GM19463 (cell line): ENCODE results near the gene SPACA4.
"Not testable (repeated sequence)": the region's sequence is repeated elsewhere in the genome, so short reads cannot be mapped to it uniquely, and the experiment has no call there.

Source experiments
- ATAC-seq: cut with Tn5 transposase; IDR thresholded peaks from one replicate; pipeline ENCODE4 v1.9.1; 2021; ENCODE audit warnings: mild to moderate bottlenecking, moderate library complexity; ENCODE audit not compliant: unreplicated experiment

The SPACA4 gene, protein sequence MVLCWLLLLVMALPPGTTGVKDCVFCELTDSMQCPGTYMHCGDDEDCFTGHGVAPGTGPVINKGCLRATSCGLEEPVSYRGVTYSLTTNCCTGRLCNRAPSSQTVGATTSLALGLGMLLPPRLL

DNA sequence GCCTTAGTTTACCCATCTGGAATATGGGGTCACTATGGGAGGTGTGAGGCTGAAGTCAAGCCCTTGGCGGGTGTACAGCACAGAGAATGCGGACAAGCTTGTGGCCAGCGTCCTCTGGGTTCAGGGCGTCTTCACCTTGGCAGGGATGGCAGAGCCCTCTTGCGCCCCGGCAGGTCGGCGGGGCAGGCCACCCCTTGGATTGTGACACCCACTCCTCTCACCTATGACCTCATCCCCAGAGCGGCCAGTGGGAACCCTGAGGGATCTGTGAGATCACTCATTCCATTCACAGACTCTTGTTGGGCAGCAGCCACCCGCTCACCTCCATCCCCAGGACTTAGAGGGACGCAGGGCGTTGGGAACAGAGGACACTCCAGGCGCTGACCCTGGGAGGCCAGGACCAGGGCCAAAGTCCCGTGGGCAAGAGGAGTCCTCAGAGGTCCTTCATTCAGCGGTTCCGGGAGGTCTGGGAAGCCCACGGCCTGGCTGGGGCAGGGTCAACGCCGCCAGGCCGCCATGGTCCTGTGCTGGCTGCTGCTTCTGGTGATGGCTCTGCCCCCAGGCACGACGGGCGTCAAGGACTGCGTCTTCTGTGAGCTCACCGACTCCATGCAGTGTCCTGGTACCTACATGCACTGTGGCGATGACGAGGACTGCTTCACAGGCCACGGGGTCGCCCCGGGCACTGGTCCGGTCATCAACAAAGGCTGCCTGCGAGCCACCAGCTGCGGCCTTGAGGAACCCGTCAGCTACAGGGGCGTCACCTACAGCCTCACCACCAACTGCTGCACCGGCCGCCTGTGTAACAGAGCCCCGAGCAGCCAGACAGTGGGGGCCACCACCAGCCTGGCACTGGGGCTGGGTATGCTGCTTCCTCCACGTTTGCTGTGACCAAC lies at the start of gene SPACA4:
Gene SPACA4 (plus strand): TSS at position 280 of the 896 bp plus-strand sequence. CDS start 237 bp downstream, at position 517.
- ATAC-seq = no peak

DNA sequence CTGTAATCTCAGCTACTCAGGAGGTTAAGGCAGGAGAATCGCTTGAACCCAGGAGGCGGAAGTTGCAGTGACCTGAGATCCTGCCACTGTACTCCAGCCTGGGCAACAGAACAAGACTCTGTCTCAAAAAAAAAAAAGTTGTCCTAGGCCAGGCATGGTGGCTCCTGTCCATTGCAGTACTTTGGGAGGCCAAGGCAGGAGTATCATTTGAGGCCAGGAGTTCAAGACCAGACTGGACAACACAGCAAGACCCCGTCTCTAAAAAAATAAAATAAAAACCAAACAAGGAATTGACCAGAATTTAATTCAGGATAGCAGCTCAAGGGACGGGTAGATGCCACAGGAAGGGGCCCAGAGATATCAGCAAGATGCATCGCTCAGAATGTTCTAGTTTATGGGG lies 49.7 kb upstream of the SPACA4 start:
- ATAC-seq = no peak

DNA sequence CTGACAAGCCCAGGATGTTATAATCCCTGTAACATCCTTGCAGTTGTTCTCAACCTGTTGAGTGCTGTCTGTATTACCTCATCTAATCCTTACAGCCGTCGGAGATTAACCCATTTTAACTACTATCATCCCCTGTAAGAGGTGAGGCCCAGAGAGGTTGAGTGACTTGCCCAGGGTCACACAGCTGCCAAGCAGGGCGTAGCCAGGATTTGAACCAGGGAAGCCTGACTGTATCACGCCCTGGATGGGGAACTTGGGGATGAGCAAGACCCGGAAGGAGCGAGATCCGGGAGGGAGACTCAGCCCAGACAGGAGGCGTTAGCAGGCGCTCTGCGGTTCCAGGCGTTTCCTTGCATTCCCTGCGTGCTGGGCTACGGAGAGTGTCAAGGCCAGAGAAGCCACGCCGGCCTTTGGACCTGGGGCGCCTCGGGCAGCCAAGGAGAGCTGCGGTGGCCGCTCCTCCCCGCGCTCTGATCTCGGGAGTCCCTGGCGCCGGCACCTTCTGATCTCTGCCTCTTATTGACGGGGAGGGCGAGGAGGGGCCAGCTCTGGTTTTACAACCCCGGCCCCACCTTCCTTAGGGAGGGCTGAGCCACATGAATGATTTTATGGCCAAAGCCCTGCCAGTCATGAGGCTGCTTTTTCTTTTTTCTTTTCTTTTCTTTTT lies 48.4 kb upstream of the SPACA4 start:
- ATAC-seq = no peak

DNA sequence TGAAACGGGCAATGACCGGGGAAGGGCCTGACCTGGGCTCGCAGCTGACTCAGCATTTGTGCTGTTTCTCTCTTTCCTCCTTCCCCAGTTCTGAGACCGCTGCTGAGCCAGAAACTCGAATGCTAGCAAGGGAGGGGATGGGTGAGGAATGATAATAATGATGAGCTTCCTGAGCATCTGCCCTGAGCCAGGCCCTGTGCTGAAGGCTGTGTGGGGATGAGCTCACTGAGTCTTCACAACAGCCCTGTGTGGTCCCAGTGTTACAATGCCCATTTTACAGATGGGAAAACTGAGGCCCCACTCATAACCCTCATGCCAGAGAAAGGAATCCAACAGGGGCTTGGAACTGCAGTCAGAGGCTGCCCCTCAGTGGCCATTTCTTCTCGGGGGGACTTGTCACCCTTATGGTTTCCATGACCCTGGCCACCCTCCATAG lies 46.4 kb upstream of the SPACA4 start:
- ATAC-seq = no peak

DNA sequence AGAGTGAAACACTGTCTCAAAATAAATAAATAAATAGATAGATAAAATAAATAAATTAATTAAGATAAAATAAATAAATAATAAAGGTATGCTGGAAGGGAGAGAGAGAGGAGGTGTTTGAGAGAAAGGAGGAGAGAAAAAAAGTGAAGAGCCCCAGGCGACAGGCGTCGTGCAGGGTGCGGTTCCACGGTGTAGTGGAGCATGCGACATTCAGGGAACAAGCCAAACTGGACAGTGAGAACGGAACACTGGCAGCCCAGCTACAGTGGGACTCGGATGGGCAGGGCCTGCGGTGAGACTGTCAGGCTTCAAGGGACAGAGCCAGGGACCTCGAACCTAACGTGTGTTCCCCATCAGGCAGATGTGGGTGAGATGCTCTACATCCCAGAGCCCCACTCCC lies 45.1 kb upstream of the SPACA4 start:
- ATAC-seq = no peak

DNA sequence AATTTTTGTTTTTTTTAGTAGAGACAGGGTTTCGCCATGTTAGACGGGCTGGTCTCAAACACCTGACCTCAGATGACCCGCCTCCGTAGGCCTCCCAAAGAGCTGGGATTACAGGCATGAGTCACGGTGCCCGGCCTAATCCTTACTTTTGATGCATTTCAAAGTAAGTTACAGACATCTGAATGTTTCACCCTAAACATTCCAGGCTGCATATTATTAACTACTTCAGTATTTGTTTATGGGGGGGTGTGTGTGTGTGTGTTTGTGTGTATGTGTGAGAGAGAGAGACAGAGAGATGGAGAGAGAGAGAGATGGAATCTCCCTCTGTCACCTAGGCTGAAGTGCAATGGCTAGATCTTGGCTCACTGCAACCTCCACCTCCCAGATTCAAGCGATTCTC lies 41.5 kb upstream of the SPACA4 start:
- no peak for ATAC-seq

DNA sequence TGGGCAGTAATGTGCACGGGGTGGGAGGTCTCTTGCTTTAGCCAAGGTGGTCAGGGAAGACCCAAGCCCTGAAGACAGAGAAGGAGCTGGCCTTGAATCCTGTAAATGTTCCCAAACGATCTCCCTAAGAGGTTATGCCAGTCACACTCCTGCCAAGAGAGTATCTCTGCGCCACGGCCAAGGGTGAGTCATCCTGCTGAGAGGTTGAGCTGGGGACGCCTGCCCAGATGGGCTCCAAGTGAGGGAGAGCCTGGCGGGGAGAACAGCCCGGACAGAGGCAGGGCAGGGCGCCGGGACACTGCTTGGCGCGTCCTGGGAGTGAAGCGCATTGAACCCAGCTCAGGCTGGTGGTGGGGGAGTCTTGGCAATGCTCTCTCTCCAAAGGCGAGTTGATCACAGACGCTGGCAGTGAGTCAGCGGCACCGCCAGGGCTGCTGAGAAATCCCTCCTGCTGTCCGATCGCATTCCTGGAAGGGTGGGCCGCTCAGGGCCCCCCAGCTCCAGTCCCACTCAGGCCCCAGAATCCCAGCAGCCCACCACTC lies 38.1 kb upstream of the SPACA4 start:
- ATAC-seq = no peak

DNA sequence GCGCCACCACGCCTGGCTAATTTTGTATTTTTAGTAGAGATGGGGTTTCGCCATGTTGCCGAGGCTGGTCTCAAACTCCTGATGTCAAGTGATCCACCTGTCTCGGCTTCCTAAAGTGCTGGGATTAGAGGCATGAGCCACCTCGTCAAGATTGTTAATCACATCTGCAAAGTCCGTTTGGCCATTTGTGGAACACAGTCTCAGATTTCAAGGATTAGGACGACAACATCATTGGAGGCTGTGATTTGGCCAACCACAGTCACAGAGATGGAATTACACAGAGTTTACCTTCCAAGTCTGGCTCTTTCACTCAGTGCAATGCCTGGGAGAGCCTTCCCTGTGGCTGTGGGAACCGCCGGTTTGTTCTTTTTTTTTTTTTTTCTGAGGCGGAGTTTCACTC lies 36.7 kb upstream of the SPACA4 start:
- no peak for ATAC-seq

DNA sequence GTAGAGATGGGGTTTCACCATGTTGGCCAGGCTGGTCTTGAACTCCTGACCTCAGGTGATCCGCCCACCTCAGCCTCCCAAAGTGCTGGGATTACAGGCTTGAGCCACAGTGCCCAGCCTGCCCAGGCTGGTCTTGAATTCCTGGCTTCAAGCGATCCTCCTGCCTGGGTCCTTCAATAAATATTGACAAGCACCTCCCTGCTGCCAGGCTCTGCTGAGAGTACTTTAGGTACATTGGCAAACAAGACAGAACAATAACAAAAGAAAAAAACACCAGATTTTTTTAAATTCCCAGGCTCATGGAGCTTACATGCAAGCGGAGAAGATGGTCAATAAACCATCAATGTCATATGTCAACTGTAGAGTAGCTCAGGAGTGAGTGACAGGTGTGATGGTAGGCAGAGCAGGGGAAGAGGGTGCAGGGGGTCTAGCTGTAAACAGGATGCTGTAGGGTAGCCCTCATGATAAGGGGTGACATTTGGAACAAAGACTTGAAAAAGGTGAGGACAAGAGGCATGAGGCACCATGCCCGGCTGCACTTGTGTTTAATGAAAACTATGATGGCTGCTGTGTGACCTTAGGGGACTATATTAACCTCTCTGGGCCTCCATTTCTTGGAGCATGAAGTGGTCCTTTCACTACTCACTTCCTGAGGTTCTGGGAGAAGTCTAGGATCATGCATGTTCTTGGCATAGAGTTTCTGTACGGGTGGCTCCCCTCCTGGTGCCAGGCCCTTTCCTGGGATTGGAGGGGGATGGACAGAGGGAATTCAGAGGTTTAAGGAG lies 35.0 kb upstream of the SPACA4 start:
- no peak for ATAC-seq

DNA sequence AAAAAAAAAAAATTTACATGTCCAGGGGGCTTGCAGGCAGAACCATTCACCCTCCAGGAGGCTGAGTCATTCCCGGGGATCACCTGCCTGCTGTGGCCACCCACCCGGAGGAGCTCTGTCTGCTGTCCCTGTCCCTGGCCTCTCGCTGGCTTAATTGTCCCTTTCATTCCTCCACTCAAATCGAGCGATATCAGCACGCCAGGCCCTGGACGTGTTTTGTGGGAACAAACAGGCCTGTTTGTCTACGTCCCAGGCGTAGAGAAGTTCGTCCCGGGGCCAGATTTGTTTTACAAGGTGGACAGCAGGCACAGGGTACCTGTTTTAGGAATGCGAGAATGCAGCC lies 33.4 kb upstream of the SPACA4 start:
- no peak for ATAC-seq

DNA sequence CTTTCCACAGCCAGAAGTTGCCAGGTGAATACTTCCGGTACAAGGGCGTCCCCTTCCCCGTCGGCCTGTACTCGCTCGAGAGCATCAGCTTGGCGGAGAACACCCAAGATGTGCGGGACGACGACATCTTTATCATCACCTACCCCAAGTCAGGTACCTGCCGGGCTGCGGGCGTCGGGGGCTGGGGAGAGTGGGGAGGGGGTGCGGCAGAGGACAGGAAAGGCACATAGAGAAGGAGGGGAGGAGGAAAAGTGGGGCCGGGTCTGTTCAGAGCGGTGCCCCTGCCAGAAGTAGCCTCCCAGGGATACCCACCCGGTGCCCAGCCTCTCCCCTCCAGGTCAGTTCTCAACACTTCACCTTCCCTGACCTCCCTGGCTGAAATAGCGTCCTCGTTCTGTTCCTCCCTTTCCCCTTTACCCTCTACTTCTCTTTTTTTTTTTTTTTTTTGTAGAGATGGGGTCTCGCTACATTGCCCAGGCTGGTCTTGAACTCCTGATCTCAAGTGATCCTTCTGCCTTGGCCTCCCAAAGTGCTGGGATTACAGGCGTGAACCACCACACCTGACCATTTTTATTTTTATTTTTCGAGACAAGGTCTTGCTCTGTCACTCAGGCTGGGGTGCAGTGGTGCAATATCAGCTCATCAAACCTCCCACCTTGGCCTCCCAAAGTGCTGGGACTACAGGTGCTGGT lies 30.5 kb upstream of the SPACA4 start:
- ATAC-seq = no peak

DNA sequence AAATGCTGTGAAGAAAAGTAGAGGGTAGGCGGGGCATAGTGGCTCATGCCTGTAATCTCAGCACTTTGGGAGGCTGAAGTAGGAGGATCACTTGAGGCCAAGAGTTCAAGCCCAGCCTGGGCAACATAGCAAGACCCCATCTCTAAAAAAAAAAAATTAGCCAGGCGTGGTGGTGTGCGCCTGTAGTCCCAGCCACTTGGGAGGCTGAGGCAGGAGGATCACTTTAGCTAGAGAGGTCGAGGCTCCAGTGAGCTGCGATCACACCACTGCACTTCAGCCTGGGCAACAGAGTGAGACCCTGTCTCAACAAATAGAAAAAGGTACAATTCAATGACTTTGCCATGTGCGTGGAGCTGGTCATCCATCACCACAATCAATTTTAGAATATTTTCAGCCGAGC lies 28.6 kb upstream of the SPACA4 start:
- not testable (repeated sequence) for ATAC-seq

DNA sequence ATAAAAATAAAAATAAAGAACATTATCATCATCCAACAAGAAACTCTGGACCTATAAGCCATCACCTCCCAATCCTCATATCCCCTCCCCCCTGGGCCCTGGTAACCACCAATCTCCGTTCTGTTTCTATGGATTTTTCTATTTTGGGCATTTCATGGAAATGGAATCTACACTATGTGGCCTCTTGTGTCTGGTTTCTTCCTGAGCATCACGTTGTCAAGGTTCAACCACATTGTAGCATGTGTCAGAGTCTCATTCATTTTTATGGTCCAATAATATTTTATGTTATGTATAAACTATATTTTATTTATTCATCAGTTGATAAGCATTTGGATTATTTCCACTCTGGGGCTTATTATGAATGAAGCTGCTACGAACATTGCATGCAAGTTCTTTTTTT lies 27.7 kb upstream of the SPACA4 start:
- no peak for ATAC-seq

DNA sequence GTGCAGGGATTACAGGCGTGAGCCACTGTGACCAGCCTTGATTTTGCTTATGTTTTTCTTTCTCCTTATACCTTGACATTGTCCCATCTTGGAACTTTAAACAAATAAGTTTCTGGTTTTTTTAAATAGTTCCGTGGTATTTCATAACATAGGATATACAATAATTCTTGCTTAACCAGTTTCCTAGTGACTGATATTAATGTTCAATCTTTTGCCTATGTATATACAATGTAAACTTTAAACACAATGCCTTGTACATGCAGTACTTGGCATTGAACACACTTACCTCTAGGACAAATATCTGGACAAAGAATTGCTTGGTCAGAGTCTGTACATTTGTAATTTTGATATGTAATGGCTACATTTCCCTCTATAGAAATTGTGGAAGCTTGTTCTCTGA lies 24.4 kb upstream of the SPACA4 start:
- ATAC-seq = no peak

DNA sequence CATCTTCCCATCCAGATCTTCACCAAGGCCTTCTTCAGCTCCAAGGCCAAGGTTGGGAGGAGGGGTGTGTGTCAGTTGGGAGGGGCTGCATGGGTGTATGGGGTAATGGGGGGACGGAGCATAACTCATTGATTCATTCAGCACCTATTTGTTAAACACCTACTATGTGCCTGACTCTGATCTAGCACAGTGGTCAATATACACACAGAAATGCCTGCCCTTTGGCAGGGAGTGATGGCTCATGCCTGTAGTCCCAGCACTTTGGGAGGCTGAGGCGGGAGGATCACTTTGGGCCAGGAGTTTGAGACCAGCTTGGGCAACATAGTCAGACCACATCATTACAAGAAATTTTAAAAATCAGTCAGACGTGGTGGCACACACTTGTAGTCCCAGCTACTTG lies 19.2 kb upstream of the SPACA4 start:
- ATAC-seq = no peak

DNA sequence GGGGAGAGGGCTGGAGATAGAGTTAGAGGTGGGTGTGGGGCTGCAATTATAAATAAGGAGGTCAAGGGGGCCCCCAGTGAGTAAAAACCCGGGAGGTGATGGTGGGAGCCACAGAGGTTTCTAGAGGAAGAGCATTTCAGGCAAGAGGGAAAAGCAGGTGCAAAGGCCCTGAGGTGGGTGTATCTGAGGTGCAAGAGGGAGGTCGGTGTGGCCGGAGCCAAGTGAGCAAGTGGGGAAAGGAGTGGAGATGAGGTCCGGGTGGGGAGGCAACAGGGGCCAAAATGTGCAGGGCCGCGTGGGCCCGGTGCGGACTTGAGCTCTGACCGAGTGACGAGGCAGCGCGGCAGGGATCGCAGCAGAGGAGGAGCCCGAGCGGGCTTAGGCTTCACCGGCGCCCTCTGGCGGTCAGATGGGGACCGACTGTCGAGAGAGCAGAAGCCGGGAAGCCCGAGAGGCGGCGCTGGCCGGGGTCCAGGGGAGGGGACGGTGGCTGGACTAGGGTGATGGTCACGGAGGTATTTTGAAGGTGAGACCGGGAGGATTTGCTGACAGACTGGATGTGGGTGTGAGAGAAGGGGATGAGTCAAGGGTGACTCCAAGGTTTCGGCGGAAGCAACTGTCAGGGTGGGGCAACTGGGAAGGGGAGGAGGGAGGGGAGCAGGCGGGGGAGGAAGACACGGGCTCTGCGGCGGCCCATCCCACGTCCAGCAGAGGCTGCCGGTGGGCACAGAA lies 17.7 kb upstream of the SPACA4 start:
- no peak for ATAC-seq

DNA sequence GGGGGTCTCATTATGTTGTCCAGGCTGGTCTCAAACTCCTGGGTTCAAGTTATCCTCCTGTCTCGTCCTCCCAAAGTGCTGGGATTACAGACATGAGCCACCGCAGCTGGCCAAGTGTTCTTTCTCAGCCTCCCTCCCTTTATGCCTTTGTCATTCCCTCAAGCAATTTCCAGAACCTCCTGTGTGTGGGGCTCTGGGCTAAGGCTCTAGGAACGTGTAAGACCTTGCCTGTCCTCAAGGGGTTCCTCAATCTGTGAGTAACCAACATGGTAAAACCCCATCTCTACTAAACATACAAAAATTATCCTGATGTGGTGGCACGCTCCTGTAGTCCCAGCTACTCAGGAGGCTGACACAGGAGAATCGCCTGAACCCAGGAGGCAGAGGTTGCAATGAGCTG lies 15.5 kb upstream of the SPACA4 start:
- ATAC-seq = no peak

DNA sequence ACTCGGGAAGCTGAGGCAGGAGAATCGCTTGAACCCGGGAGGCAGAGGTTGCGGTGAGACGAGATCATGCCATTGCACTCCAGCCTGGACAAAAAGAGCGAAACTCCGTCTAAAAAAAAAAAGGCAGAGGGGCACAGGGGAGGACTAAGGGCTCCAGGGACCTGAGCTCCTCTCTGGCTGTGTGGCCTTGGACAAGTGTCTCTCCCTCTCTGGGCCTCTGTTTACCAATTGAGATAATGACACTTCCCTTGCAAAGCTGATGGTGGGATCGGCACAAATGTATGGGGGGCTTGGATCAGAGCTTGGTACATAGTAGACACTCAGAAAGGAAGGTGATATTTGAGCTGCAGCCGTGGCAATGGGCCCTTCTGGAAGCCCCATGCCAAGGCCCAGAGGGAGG lies 11.4 kb upstream of the SPACA4 start:
- ATAC-seq = no peak

DNA sequence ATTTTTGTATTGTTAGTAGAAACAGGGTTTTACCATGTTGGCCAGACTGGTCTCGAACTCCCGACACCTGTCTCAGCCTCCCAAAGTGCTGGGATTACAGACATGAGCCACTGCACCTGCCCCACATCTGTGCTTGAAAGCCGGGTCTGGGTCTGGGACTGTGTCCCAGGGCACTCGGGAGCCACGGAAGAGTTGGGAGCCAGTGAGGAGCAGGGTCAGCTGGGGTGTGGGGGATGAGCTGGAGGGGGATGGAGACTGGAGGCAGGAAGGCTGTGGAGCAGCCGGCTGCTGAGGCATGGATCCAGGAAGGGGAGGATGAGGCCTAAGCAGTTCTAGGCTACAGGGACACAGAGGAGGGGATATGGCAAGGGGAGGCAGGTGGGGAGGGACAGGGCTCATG lies 10.7 kb upstream of the SPACA4 start:
- no peak for ATAC-seq

DNA sequence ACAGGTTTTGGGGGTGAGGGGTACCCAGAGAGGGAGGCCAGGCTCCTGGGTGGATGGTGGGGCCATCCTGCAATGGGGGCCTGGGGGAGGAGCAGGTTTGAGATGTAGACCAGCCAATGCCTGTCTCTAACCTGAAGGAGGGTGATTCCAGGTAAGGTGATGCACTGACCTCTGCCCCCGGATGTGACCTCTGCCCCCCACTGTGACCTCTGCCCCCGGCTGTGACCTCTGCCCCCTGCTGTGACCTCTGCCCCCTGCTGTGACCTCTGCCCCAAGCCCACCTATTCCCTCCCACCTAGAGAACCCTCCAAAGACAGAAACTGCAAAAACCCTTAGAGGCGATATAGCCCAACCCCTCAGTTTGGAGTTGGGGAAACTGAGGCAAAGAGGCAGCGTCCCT lies 10.3 kb upstream of the SPACA4 start:
- no peak for ATAC-seq
